ENCODE measurements around the gene TCF7L2.

The TCF7L2 gene

GRCh38 chr10:112964482-112964881 lies 14.4 kb downstream of the TCF7L2 start:
- no peak for DNase-seq (ENCODE audit: low read depth in 2 of 2)

- DNase-seq (ENCODE audit: low read depth in 2 of 2), result no peak
Observed at GRCh38 chr10:112966194-112966855, 16.3 kb downstream of the TCF7L2 start.

- DNase-seq (ENCODE audit: low read depth in 2 of 2), result peak in 1 of 2 experiments; percentile 35
Observed at GRCh38 chr10:112967200-112967599, 17.2 kb downstream of the TCF7L2 start.

GRCh38 chr10:112969131-112969530 lies 19.1 kb downstream of the TCF7L2 start:
- DNase-seq (ENCODE audit: low read depth in 2 of 2), result no peak

DNA sequence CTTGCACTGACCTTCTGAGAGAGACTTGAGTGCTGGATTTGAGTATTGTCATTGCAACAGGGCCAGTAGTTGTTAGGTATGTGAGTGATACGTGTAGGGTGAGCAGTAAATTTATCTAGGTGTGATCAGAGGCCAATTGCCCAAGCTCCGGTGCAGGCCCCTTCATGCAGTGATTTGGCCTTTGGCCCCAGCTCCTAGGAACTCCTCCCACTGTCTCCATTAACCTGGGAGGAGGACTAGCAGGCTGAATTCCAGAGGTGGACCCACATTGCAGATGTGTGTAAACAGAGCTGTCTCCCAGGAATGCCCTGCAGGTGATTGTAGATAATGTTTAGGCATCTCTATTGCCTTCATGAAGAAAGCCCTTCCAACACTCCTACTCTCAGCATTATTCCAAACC lies 19.5 kb downstream of the TCF7L2 start:
- no peak for DNase-seq (ENCODE audit: low read depth in 2 of 2)

- DNase-seq (ENCODE audit: low read depth in 2 of 2), result no peak
Observed at GRCh38 chr10:112970021-112970420, 20.0 kb downstream of the TCF7L2 start.

DNA sequence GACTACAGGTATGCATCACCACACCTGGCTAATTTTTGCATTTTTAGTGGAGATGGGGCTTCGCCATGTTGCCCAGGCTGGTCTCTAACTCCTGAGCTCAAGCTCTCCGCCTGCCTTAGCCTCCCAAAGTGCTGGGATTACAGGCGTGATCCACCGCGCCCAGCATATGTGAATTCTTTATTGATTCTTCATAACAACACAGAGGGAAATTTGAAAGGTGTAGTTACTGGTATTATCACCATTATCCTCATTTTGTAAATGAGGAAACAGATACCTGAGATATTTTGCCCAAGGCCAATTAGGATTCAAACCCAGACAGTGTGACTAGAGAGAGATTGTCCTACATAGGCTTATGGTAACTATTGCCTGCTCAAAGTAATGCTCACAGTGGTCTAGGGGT lies 22.6 kb downstream of the TCF7L2 start:
- DNase-seq (ENCODE audit: low read depth in 2 of 2), result no peak

GRCh38 chr10:112973046-112973445 lies 23.0 kb downstream of the TCF7L2 start:
- no peak for DNase-seq (ENCODE audit: low read depth in 2 of 2)

GRCh38 chr10:112973805-112974204 lies 23.8 kb downstream of the TCF7L2 start:
- DNase-seq (ENCODE audit: low read depth in 2 of 2), result no peak

GRCh38 chr10:112977426-112977898 lies 27.4 kb downstream of the TCF7L2 start:
- DNase-seq (ENCODE audit: low read depth in 2 of 2), result no peak

GRCh38 chr10:112979927-112980326 lies 29.9 kb downstream of the TCF7L2 start:
- no peak for DNase-seq (ENCODE audit: low read depth in 2 of 2)

GRCh38 chr10:112980937-112981336 lies 30.9 kb downstream of the TCF7L2 start:
- no peak for DNase-seq (ENCODE audit: low read depth in 2 of 2)

GRCh38 chr10:112981553-112981952 lies 31.5 kb downstream of the TCF7L2 start:
- no peak for DNase-seq (ENCODE audit: low read depth in 2 of 2)

DNA sequence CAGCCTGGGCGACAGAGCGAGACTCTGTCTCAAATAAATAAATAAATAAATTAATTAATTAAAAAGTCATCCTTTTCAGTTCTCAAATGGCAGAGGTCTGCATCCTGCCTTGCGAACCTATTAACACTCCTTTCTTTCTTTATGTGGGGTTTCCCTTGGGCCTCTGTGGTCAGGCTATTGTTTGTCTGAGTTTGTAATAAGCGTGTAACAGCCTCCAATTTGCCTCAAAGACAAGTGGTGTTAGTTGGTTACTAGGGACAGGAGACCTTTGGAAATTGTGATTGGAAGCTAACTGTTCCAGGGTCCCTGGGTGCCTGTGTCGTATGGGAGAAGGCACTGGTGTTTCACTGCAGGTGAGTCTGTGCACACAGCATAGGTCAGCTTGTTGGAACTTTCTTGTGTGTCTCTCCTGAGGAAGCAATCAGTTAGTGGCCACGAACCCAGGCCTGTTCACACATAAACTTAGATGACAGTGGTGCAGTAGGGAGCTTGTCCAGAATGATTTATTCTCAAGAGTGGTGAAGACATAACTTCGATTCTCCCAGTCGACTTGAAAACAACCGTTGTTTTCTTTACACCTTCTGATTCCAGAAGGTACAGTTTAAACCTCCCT lies 33.5 kb downstream of the TCF7L2 start:
- no peak for DNase-seq (ENCODE audit: low read depth in 2 of 2)

GRCh38 chr10:112984756-112985155 lies 34.7 kb downstream of the TCF7L2 start:
- no peak for DNase-seq (ENCODE audit: low read depth in 2 of 2)

DNA sequence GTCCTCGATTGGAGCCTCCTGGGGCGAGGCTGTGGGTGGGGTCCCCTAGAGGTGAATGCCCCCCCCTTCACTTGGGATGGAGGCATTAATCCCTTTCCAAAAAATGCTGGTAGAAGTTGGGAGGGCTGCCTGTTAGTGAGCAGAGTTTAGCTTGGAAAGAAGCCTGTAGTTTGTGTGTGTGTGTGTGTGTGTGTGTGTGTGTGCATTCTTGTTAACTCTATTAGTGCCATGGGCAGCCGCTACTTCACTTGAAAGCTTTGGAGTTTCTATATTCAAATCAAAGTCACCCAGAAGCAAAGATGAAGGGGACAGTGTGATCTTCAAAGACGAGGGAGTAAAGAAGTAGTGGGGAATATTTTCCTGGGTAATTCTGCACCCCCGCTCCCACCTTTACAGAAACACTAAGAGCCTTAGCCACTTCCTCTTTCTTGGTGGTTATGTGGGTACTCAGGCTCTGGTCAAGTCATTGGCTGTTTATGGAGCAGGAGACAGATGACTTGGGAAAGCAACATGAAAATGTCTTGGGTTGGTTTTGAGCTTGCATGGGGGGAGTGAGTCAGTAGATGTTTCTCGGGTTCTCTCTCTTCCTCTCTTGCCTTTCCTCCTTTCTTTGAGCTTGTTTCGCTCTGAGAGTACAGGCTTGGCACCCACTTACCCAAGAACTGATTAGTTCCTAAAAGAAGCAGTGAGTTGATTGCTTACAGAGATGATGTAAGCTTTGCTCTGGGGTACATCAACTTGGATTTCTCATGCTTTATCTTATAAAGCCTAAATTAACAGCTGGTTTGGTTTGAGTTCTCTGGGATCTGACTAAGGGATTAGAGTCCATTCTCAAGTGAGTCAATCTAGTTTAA lies 35.9 kb downstream of the TCF7L2 start:
- DNase-seq (ENCODE audit: low read depth in 2 of 2), result peak; percentile 15 to 34

DNA sequence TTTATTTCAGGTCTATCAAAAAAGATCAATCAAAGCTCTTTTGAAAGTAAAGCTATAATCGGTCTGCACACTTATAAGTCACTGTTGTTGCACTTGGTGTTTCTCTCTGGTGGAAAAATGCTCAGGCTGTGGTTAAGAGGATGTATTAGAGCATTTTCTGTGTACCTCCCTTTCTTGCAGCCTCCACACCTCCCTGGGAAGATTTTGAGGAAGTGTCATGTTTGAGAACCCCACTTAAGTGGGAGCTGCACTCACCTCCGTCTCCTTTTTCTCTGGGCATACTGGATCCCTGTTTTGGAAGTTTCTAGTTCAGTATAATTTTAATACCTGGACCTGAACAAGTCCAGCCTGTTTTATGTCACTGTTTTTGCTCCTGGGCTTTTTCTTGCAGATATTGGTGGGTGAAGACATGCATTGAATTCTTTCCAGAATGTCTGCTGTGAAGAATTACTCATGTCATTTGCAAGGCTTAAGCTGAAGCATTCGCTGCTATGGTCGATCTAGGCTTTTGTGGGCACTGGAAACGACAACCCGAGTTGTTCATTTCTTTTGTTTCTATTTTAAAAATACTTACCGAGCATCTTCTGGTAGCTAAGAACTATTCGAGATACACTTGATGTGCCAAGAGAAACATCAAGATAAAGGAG lies 36.6 kb downstream of the TCF7L2 start:
- peak in 1 of 2 experiments; percentile 23 for DNase-seq (ENCODE audit: low read depth in 2 of 2)

- DNase-seq (ENCODE audit: low read depth in 2 of 2), result no peak
Observed at GRCh38 chr10:112988839-112989406, 38.9 kb downstream of the TCF7L2 start.

DNA sequence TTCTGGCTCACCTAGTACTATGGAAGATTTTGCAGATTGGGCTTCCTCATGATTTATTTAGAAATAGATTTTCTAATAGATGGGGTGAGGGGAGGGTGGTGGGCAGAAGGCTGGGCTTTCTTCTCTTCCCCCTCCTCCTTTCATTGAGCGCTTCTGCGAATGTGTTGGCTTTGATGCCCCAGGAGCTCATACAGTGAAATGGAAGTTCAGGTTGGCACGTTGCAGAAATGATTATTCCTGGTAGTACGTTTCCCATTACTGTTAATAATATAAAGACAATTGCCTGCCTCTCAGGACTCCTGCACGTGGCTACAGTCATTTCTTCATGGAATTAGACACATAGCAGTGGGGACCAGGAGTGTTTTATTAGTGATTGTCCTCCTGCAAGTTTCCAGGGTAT lies 39.8 kb downstream of the TCF7L2 start:
- no peak for DNase-seq (ENCODE audit: low read depth in 2 of 2)

DNA sequence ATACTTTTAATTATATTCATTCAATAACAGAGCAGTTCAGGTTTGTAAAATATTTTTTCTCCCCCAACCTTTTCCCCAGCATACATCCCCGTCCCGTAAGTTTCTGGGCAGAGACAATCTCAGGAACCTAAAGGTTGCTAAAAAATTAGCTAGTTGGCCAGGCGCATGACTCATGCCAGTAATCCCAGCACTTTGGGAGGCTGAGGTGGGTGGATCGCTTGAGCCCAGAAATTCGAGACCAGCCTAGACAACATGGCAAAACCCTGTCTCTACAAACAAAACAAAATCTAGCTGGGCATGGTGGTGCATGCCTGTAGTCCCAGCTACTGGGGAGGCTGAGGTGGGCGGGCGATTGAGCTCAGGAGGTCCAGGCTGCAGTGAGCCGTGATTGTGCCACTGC lies 40.2 kb downstream of the TCF7L2 start:
- DNase-seq (ENCODE audit: low read depth in 2 of 2), result no peak

GRCh38 chr10:112991888-112992491 lies 41.9 kb downstream of the TCF7L2 start:
- DNase-seq (ENCODE audit: low read depth in 2 of 2), result no peak

Measured in fibroblast of skin of left biceps (primary cell).